Measurements from ENCODE around the gene SLC22A2.

DNA sequence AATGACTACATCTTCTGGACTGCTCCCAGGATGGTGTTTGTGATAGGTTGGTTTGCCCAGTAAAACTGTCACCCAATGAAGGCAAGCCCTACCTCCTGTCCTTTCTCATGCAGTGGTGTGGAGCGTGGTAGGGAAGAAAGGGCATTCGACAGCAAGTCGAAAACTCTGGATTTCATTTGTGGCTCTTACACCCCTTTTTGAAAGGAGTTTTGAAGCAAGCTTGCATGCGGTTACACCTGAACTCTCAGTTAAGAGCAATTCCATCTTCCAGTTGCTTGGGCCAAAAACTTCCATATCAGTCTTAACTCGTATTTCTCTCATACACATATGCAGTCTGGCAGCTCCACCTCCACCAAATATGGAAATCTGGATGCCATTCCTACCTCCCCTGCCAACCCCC lies 19.7 kb upstream of the SLC22A2 start:
- TF ChIP-seq, protein P1, sequence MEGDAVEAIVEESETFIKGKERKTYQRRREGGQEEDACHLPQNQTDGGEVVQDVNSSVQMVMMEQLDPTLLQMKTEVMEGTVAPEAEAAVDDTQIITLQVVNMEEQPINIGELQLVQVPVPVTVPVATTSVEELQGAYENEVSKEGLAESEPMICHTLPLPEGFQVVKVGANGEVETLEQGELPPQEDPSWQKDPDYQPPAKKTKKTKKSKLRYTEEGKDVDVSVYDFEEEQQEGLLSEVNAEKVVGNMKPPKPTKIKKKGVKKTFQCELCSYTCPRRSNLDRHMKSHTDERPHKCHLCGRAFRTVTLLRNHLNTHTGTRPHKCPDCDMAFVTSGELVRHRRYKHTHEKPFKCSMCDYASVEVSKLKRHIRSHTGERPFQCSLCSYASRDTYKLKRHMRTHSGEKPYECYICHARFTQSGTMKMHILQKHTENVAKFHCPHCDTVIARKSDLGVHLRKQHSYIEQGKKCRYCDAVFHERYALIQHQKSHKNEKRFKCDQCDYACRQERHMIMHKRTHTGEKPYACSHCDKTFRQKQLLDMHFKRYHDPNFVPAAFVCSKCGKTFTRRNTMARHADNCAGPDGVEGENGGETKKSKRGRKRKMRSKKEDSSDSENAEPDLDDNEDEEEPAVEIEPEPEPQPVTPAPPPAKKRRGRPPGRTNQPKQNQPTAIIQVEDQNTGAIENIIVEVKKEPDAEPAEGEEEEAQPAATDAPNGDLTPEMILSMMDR (IDR thresholded peaks at IDR 0.05) = no peak
- TF ChIP-seq POLR2A (IDR thresholded peaks at IDR 0.05) = no peak
